H4 (cell line): Measurements from ENCODE around the gene ALPL. TPM values are rescaled to one million over a fixed set of nuclear protein-coding genes. Genes with fewer than 3 reads are reported as not detected.
A peak's percentile ranks its signal among the peaks of the same experiment; 100 is the strongest.
"Not testable (repeated sequence)": the region's sequence is repeated elsewhere in the genome, so short reads cannot be mapped to it uniquely, and the experiment has no call there.

Experiments
- DNase-seq: peaks from one replicate; pipeline ENCODE4 v3.0.0-alpha.2; 2015; ENCODE audit warnings: low spot score
- total RNA-seq: library from RNA; depleted of rRNA; stranded (reverse); fragments of >200 nt; shearing (Covaris generic); gene quantifications from 2 replicates; pipeline ENCODE4 v1.2.3, GENCODE V29; 2014

ALPL gene
- total RNA-seq, 1 experiment from 2014 or later: not detected

DNA sequence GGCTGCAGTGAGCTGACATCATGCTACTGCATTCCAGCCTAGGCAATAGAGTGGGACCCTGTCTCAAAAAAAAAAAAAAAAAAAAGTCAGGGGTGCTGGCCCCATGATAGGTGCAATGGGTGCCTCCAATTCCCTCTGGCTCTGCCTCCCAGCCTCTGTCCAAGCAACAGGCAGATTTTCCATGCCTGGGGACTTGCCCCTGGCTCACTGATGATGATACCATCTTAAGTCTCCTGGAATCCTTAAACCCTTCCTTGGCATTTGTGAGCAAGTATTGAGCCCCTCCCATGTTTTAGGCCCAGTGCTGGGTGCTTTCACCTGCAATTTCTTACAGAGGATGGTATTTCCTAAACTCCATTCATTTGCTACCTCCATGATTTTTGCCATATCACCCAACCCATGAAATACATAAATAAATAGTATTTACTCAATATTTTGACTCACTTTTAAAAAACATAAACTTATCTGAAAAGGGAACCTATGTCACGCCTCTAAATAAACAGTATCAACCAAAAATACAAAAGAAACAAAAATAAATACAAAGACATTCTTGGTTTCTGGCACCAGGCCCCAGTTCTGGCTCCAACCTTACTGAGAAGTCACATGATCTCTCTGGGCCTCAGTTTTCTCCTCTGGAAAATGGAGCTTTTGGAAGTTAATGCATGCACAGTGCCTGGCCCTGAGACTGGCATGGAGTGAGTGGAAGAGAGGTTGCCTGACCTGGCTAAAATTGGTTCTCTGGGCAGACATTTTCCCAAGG is 1.5 kb upstream of the ALPL start:
- no peak for DNase-seq

GRCh38 chr1:21508580-21509350 is 458 bp upstream of the ALPL start:
- no peak for DNase-seq

GRCh38 chr1:21510113-21510493 is 880 bp downstream of the ALPL start:
- no peak for DNase-seq

DNA sequence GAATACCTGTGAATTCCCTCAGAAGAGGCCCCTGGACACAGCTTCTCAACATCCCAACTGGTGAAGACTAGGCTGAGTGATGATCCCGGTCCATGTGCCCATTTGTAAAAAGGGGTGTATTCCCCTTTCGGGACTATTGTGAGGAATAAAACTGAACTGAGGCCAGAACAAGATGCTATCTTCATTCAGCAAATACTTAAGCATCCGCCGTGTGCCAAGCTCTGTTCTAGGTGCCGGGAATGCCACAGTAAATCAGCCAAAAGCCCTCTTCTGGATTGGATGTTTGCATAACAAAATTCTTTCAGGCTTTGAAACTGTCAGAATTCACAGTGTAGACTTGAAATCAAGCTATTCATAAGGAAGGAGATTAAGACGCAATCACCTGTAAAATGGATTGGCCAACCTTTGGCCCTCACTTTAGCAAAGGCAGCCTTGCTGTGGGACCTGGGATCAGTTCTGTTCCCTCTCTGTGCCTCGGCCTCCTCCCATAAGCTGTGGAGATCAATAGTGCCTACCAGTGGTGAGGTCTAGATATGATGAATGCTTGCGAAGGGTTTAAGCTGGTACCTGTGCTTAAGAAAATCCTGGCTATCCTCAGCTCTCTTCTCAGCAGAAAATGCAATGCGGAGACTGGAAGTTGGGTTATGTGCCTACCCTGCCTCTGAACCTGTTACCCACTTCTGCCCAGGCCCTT is 1.8 kb downstream of the ALPL start:
- no peak for DNase-seq

- DNase-seq: peak; percentile 93
Observed at GRCh38 chr1:21511579-21512522, 2.6 kb downstream of the ALPL start.

GRCh38 chr1:21514245-21514644 is 5.0 kb downstream of the ALPL start:
- DNase-seq: no peak

DNA sequence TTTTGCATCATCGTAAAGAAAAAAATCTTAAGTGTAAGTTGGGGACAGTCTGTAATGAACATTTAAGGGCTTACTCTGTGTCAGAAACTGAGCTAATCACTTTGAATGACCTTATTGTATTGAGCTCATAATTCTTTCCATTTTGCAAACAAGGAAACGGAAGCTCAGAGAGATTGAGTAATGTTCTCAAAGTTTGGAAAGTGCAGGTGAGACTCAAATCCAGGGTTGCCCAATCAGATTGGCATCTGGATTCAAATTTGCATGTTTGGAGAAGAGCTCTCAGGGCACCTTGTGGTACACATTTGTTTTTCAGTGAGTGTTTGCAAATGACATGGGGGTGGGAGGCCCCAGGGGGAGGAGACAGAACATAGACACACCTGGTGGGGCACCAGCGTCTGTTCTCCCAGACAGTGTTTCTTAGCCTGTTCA is 8.0 kb downstream of the ALPL start:
- DNase-seq: no peak

GRCh38 chr1:21517660-21518480 is 8.6 kb downstream of the ALPL start:
- DNase-seq: no peak

GRCh38 chr1:21518774-21519455 is 9.7 kb downstream of the ALPL start:
- DNase-seq: no peak

- not testable (repeated sequence) for DNase-seq
Observed at GRCh38 chr1:21519486-21520070, 10.4 kb downstream of the ALPL start.

- DNase-seq: no peak
Observed at GRCh38 chr1:21520899-21521716, 11.9 kb downstream of the ALPL start.

GRCh38 chr1:21521717-21522060 is 12.5 kb downstream of the ALPL start:
- no peak for DNase-seq

DNA sequence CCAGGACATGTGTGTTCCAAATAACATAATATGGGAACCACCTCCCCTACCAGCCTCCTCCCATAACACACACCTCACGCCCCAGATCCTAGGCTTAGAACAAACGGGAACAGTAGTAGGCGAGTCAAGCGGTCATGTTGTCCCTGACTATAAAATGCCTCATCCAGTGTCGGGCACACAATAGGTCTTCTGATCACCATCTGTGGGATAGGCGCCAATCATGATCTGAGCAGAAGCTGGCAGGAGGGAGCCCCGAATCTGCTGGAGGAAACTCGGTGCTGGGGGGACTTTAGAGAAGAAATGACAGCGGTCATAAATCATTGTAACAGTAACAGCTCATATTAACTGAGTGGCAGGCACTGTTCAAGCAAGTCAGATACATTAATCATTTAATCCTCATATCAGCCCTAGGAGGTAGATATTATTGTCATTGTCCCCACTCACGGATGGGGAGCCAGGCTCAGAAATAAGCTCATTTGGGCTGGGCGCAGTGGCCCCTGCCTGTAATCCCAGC is 13.4 kb downstream of the ALPL start:
- DNase-seq: no peak

GRCh38 chr1:21523297-21523813 is 14.1 kb downstream of the ALPL start:
- DNase-seq: no peak

DNA sequence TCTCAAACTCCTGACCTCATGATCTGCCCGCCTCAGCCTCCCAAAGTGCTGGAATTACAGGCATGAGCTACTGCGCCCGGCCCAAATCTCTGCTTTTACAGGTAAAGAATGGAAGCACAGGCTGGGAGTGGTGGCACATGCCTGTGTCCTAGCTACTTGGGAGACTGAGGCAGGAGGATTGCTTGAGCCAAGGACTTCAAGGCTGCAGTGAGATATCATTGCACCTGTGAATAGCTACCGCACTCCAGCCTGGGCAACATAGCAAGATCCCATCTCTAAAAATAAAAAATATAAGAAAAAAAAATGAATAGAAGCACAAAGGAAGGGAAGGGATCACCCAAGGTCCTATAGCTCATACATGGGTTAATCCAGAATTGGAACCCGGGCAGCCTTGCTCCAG is 15.0 kb downstream of the ALPL start:
- DNase-seq: no peak

DNA sequence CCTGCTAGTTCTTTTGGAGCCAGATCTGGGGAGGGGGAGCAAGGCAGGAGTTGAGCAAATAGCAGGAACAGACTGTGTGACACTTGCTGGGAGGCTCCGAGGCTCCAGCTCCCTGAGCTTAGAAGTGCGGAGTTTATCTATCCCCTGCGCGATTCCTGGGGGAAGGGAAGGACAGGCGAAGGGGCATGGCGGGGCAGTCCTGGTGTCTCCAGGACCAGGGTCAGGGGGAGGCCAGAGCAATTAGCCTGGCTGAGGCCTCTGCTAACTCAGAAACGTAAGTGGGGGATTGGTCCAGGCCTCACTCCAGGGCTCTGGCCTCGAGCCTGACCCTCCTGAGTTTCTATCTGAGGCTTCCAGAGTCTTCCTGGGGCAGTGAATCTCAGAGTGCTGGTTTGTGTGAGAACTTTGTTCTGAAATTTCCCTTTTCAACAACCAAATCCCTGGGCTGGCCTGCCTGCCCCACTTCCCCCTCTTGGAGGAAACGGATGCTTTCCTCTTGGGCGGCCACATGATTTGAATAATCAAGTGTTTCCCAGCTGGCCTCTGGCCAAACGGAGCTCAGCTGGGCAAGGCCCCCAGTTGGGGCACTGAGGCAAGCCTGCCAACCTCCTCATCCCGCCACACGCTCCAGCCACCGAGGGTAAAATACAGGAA is 15.6 kb downstream of the ALPL start:
- DNase-seq: no peak

DNA sequence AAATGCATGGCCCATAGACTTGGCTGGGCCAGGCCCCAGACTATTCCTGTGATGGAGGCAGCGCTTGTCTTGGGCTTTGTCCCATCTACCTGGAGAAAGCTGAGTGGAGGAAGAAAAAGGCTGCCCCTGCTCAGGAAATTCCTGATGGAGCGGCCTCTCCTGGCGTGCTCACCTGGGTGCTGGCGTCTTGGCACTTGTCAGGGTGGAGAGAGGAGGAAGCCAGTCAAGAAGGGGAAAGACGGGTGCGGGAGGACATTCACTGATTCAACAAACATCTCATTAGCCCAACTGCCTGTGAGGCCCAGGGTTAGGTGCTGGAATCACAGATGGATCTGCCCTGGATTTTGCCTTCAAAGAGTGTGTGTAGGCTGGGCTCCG is 16.1 kb downstream of the ALPL start:
- DNase-seq: no peak

DNA sequence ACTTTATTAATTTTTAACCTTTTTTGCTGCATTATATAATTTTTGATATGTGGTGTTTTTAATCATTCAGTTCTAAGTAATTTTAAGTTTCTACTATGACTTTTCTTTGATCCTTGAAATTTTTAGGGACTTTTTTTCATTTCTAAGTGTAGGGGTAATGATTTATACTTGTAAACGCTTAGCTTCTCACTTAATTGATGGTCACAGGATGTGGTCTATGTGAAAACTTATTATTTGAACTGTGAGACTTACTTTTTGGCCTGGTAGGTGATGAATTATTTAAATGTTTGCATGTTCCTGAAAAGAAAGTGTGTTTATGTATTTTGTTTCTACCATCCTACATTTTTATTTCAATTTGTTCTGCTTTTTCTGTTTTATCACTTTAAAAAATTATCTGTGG is 17.2 kb downstream of the ALPL start:
- DNase-seq: no peak
